Stimulated activated CD8-positive, alpha-beta memory T cell treated with anti-CD3 and anti-CD28 coated beads, Interleukin-7, amount 100 ng/mL, for 1 hour (primary cell): ENCODE data around the gene SIMC1.
"Not testable (repeated sequence)": the region's sequence is repeated elsewhere in the genome, so short reads cannot be mapped to it uniquely, and the experiment has no call there.

Experiments used
- DNase-seq, 2 donors: peaks; one replicate each; pipeline ENCODE4 v3.0.0-alpha.2; 2020; ENCODE audit warnings: low read depth in 2 of 2

The SIMC1 gene

DNA sequence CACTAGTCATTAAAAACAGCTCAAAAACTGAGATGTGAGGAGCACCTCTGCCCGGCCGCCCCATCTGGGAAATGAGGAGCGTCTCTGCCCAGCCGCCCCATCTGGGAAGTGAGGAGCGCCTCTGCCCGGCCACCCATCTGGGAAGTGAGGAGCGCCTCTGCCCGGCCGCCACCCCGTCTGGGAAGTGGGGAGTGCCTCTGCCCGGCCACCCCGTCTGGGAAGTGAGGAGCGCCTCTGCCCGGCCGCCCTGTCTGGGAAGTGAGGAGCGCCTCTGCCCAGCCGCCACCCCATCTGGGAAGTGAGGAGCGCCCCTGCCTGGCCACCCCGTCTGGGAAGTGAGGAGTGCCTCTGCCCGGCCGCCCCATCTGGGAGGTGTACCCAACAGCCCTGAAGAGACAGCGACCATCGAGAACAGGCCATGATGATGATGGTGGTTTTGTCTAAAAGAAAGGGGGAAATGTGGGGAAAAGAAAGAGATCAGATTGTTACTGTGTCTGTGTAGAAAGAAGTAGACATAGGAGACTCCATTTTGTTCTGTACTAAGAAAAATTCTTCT is 23.7 kb upstream of the SIMC1 start:
- DNase-seq, result not testable (repeated sequence)

GRCh38 chr5:176216393-176216916 is 21.8 kb upstream of the SIMC1 start:
- not testable (repeated sequence) for DNase-seq

DNA sequence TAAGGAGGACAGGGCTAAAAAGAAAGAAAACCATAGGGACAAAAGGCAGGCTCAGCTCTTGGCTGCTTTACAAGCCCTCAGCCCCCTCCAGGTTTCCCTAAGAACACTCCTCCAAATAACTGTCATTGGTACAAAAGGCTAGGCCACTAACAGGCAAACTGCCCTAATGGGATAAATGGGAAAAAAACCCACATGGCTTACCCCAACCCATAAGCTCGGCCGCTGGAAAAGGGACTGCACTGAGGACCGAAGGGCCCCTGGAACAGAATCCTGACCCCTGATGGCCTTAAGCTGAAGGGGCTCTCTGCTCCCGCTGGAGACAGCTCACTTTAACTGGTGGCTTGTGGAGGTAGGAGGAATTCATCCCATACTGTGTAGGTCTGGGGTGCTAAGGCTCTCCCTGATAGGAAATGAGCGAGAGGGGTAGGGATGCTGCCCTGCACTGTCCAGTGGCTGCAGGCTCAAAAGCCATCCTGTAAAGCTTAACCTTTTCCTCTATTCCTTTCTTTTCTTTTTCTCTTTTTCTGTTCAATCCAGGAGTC is 21.0 kb upstream of the SIMC1 start:
- not testable (repeated sequence) for DNase-seq

- DNase-seq, result not testable (repeated sequence)
Measured at GRCh38 chr5:176217764-176218163, 20.5 kb upstream of the SIMC1 start.

GRCh38 chr5:176222006-176222405 is 16.2 kb upstream of the SIMC1 start:
- DNase-seq, result not testable (repeated sequence)

- not testable (repeated sequence) for DNase-seq
Measured at GRCh38 chr5:176228358-176228757, 9.9 kb upstream of the SIMC1 start.

DNA sequence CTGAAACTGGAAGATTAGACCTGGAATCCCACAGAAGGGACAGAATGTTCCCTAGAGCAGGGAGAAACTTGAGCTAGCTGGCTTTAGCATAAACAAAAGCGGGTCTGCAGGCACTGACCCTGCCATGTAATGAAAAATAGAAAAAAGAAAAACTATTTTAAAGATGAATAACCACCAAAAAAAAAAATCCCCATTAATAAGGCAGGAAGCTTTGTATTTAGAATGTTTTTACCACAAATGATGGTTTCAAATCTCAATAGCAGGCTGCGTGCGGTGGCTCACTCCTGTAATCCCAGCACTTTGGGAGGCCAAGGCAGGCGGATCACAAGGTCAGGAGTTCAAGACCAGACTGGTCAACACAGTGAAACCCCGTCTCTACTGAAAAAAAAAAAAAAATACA is 5.0 kb upstream of the SIMC1 start:
- DNase-seq, result not testable (repeated sequence)

GRCh38 chr5:176235155-176235554 is 3.1 kb upstream of the SIMC1 start:
- not testable (repeated sequence) for DNase-seq

- DNase-seq, result not testable (repeated sequence)
Measured at GRCh38 chr5:176238645-176239283, 540 bp downstream of the SIMC1 start.

DNA sequence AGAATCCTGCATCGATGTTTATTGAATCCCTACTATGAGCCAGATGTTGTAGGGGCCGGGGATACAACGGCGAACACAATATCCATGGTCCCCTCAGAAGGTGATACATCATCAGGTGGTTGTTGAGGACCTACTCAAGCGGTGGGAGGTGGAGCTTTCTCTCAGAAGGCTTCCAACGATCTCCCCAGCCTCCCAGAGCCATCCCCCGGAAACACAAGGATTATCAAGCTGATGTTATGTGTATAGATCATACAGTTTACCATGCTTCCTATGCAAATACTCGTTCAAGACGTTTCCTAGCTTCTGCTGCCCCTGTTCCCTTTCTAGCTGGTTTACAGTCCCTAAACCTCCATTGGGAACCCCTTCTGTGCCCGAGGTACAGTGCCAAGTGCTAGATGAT is 1.1 kb downstream of the SIMC1 start:
- not testable (repeated sequence) for DNase-seq

- not testable (repeated sequence) for DNase-seq
Measured at GRCh38 chr5:176244318-176244717, 6.1 kb downstream of the SIMC1 start.

GRCh38 chr5:176245074-176245473 is 6.8 kb downstream of the SIMC1 start:
- not testable (repeated sequence) for DNase-seq

- not testable (repeated sequence) for DNase-seq
Measured at GRCh38 chr5:176245489-176245888, 7.3 kb downstream of the SIMC1 start.

GRCh38 chr5:176250691-176251090 is 12.5 kb downstream of the SIMC1 start:
- DNase-seq, result not testable (repeated sequence)

GRCh38 chr5:176252171-176252570 is 13.9 kb downstream of the SIMC1 start:
- DNase-seq, result not testable (repeated sequence)

- DNase-seq, result not testable (repeated sequence)
Measured at GRCh38 chr5:176253370-176254065, 15.3 kb downstream of the SIMC1 start.

DNA sequence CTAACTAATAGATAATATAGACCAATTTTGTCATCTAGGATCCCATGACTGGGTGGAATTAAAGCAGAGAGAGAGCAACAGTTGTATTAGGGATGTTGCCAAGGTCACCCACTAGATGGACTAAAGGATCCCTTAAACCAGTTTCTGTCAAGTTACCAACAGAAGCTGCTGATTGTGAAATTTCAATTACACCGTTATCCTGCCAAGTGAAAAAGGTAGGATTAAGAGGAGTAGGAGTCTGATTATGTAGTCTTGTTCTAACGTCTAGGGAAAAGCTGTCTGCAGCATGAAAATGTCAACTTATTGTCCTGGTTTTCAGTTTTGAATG is 15.8 kb downstream of the SIMC1 start:
- not testable (repeated sequence) for DNase-seq

DNA sequence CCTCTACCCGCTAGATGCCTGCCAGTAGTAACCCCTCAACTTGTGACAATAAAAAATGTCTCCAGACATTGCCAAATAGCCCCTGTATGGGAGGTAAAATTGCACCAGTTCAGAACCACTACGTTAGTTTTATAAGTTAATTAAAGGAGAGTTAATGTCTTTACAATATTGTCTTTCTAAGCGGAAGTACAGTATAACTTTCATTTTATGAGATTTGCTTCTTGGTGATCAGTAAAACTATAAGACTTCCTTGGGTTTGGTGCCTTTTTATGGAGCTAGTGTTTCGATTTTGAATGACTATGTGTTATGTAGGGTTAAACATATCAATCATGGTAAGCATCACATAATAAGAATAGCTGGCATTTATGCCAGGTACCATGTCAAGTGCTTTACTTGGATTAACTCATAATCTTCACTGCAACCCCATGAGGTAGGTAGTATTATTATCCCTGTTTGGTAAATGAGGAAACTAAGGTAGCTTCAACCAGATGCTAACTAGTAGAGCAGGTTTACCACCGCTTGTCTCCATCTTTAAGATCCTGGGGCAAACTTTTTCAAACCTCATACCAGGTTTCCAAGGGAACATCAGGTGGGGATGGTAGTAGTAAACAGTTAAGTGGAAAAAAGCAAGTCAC is 19.8 kb downstream of the SIMC1 start:
- not testable (repeated sequence) for DNase-seq

GRCh38 chr5:176260682-176261081 is 22.5 kb downstream of the SIMC1 start:
- not testable (repeated sequence) for DNase-seq

GRCh38 chr5:176266448-176266847 is 28.2 kb downstream of the SIMC1 start:
- not testable (repeated sequence) for DNase-seq

GRCh38 chr5:176289018-176289417 is 50.8 kb downstream of the SIMC1 start:
- not testable (repeated sequence) for DNase-seq
